Eye (tissue), 1 donor: ENCODE measurements around the gene GSDME.
A peak's percentile ranks its signal among the peaks of the same experiment; 100 is the strongest.

ENCODE experiments used
- DNase-seq: peaks from one replicate; pipeline ENCODE4 v3.0.0-alpha.2; 2015

Gene GSDME

GRCh38 chr7:24701261-24702235 lies 55.7 kb downstream of the GSDME start:
- peak; percentile 67 for DNase-seq

GRCh38 chr7:24700521-24701260 lies 56.6 kb downstream of the GSDME start:
- no peak for DNase-seq

DNA sequence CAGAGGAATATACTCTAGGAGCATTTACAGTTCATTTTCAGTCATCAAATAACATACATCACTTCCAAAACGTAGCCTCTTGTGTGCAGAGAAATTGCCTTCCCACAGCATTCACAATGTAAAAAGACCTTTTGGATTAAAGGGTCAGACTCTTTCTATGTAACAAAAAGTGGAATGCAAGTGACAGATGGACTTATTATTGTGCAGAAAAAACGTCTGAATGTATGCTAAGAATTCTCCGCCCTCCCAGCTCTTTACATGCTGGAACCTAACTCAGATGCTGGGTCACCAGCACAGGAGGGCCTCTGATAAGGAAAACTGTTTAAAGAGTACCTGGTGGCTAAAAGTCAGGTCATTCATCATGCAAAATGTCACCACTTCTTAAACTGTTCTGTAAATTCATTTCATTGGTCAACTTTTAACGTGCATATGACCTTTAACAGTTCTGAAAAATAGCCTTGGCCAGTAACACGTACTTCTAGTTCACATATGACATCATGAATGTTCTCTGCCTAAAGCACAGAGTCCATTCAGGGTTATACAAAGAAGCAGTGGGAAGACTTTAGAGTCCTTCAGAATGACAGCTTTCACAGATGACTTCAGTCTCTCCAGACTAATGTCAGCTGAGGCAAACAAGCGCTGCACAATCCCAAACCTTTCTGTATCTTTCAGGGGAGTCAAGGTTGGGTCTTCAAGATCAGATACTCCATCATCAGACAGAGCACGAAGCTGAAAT lies 58.6 kb downstream of the GSDME start:
- DNase-seq = no peak

- no peak for DNase-seq
Observed at GRCh38 chr7:24697416-24697815, 59.8 kb downstream of the GSDME start.

- DNase-seq = no peak
Observed at GRCh38 chr7:24692592-24692991, 64.7 kb downstream of the GSDME start.

GRCh38 chr7:24690251-24690650 lies 67.0 kb downstream of the GSDME start:
- DNase-seq = no peak

GRCh38 chr7:24685708-24686107 lies 71.6 kb downstream of the GSDME start:
- DNase-seq = no peak

- DNase-seq = no peak
Observed at GRCh38 chr7:24670782-24671181, 86.5 kb downstream of the GSDME start.

DNA sequence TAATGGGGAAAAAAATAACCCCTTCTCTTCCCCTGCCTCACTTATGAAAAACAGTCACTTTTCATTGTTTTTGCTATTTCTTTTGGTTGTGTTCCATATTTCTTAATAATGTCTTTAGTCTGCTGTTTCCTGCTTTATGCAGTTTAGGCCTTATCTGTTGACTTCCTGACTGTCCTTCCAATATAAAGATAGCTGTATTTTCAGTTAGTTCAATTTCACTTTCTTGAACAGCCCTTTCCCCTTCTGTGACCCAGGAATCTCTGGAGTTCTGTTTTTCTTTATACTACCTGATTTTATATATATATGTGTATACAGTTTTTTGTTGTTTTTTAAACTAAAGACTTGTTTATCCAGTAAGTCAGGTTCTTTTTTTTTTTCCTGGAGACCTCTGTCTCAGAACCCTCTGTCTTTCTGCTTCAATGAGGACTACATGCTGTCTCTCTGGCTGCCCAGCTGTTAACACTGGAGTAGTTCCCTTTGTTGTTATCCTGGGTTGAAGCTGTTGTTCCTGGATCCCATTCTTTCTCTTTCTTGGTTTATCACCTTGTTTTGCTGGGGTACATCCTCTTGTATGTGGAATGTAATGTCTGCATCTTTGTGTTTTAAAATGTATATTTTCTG lies 87.2 kb downstream of the GSDME start:
- no peak for DNase-seq

GRCh38 chr7:24668927-24669635 lies 88.2 kb downstream of the GSDME start:
- DNase-seq = no peak

GRCh38 chr7:24665564-24666294 lies 91.5 kb downstream of the GSDME start:
- DNase-seq = peak; percentile 82

- DNase-seq = peak; percentile 12
Observed at GRCh38 chr7:24660546-24660945, 96.7 kb downstream of the GSDME start.

DNA sequence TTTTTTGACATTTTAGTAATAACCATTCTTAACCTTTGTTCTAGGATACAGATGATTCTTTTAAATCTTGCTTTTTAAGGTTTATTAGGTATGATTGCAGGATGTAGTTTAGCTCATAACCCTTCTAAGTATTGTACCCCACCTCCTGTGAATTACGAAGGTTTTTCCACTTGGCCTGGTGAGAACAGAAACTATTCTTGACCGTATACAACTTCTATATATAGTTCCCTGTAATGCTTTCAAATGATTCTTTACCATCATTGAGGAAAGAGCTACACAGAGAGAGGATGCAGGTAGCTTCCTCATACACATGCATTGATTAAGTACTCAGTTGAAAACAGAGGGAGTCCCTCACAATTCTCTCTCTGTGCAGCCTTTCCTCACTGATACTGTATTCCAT lies 97.8 kb downstream of the GSDME start:
- no peak for DNase-seq

GRCh38 chr7:24657980-24658379 lies 99.3 kb downstream of the GSDME start:
- DNase-seq = no peak

DNA sequence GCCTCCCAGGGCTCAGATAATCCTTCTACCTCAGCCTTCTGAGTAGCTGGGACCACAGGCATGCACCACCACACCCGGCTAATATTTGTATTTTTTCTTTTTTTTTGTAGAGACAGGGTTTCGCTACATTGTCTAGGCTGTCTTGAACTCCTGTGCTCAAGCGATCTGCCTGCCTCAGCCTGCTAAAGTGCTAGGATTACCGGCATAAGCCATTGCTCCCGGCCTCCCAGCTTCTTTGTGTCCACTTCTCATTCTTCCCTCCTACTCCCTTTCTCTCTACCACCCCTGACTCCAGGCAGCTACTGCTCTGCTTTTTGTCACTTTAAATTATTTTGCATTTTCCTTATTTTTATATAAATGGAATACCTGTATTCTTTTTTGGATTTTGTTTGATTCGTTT lies 100.7 kb downstream of the GSDME start:
- no peak for DNase-seq

- no peak for DNase-seq
Observed at GRCh38 chr7:24654305-24654704, 103.0 kb downstream of the GSDME start.

GRCh38 chr7:24653316-24654085 lies 103.8 kb downstream of the GSDME start:
- no peak for DNase-seq

DNA sequence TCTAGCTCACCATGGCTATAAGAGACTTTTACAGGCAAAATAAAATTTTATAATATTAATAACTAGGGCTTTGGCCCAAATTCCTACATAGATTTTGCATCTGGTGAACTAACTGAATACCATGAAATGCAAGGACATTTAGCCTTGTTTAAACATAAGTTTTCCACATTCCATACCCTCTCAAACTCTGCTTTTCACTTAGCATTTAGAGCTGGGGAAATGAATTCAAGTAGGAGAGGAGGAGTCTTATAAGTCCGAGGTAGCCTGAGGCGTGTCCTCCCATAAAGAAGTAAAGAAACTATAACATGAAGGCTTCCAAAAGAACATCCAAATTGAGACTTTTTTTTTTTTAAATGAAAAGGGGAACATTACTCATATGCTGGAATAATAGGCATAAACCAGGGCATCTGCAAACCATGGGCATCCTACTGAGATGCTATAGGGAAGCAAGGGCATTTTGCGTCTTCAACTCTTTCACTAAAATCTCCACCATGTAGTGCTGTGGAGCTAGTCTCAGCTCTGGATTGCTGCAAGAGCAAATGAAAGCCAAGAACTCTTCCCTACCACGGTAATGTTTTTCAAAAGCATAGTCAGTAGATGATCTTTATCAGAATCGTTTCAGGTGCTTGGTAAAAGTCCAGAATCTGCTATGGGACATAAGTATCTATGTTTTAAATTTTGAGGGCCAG lies 104.9 kb downstream of the GSDME start:
- DNase-seq = no peak
